ENCODE measurements around the gene ORM2.

Gene ORM2

GRCh38 chr9:114334490-114334889 is 4.8 kb downstream of the ORM2 start:
- no peak overlapping the region for H3K4me2 ChIP-seq (ENCODE audit: low read length)
- H3K9ac ChIP-seq: no peak overlapping the region
- H3K36me3 ChIP-seq (ENCODE audit: control insufficient read depth, insufficient read depth, low read length): no peaks in the 10 kb centered on the region
- H3K4me3 ChIP-seq (ENCODE audit: low read depth, low read length): no peak overlapping the region
- no peak overlapping the region for H2AFZ ChIP-seq
- no peaks in the 10 kb centered on the region for H3K27me3 ChIP-seq (ENCODE audit: control insufficient read depth, insufficient read depth, low read length)
- TF ChIP-seq CTCF (IDR thresholded peaks at IDR 0.05): no peak
- no peaks in the 10 kb centered on the region for H3K79me2 ChIP-seq
- no peaks in the 10 kb centered on the region for H3K4me1 ChIP-seq
- H3K27ac ChIP-seq: no peak overlapping the region
- H3K9me3 ChIP-seq (ENCODE audit: control insufficient read depth, low read length): no peaks in the 10 kb centered on the region

- no peaks in the 10 kb centered on the region for H3K9me3 ChIP-seq (ENCODE audit: control insufficient read depth, low read length)
- no peaks in the 10 kb centered on the region for H3K79me2 ChIP-seq
- no peak overlapping the region for H3K9ac ChIP-seq
- TF ChIP-seq CTCF (IDR thresholded peaks at IDR 0.05): no peak
- H3K27ac ChIP-seq: no peak overlapping the region
- no peak overlapping the region for H2AFZ ChIP-seq
- H3K27me3 ChIP-seq (ENCODE audit: control insufficient read depth, insufficient read depth, low read length): no peaks in the 10 kb centered on the region
- no peak overlapping the region for H3K4me3 ChIP-seq (ENCODE audit: low read depth, low read length)
- no peaks in the 10 kb centered on the region for H3K4me1 ChIP-seq
- no peaks in the 10 kb centered on the region for H3K36me3 ChIP-seq (ENCODE audit: control insufficient read depth, insufficient read depth, low read length)
- no peak overlapping the region for H3K4me2 ChIP-seq (ENCODE audit: low read length)
Measured at GRCh38 chr9:114335745-114336144, 6.1 kb downstream of the ORM2 start.

GRCh38 chr9:114336157-114336556 is 6.5 kb downstream of the ORM2 start:
- no peaks in the 10 kb centered on the region for H3K27me3 ChIP-seq (ENCODE audit: control insufficient read depth, insufficient read depth, low read length)
- no peaks in the 10 kb centered on the region for H3K36me3 ChIP-seq (ENCODE audit: control insufficient read depth, insufficient read depth, low read length)
- H3K9me3 ChIP-seq (ENCODE audit: control insufficient read depth, low read length): no peaks in the 10 kb centered on the region
- no peaks in the 10 kb centered on the region for H3K4me1 ChIP-seq
- no peak overlapping the region for H3K4me2 ChIP-seq (ENCODE audit: low read length)
- H2AFZ ChIP-seq: no peak overlapping the region
- no peak overlapping the region for H3K27ac ChIP-seq
- no peaks in the 10 kb centered on the region for H3K79me2 ChIP-seq
- no peak overlapping the region for H3K4me3 ChIP-seq (ENCODE audit: low read depth, low read length)
- no peak overlapping the region for H3K9ac ChIP-seq
- no peak for TF ChIP-seq CTCF (IDR thresholded peaks at IDR 0.05)

- Histone ChIP-seq H2AFZ (no peak overlapping the region), H3K36me3 (ENCODE audit: control insufficient read depth, insufficient read depth, low read length) (no peaks in the 10 kb centered on the region), H3K79me2 (no peaks in the 10 kb centered on the region), H3K4me3 (ENCODE audit: low read depth, low read length) (no peak overlapping the region), H3K27ac (no peak overlapping the region), H3K9ac (no peak overlapping the region), H3K4me2 (ENCODE audit: low read length) (no peak overlapping the region), H3K4me1 (no peaks in the 10 kb centered on the region), H3K27me3 (ENCODE audit: control insufficient read depth, insufficient read depth, low read length) (no peaks in the 10 kb centered on the region), H3K9me3 (ENCODE audit: control insufficient read depth, low read length) (no peaks in the 10 kb centered on the region)
- TF ChIP-seq CTCF (IDR thresholded peaks at IDR 0.05): no peak
Measured at GRCh38 chr9:114336699-114337395, 7.2 kb downstream of the ORM2 start.

GRCh38 chr9:114338187-114338586 is 8.5 kb downstream of the ORM2 start:
- no peak overlapping the region for H3K27ac ChIP-seq
- H3K4me2 ChIP-seq (ENCODE audit: low read length): no peak overlapping the region
- no peaks in the 10 kb centered on the region for H3K79me2 ChIP-seq
- H3K36me3 ChIP-seq (ENCODE audit: control insufficient read depth, insufficient read depth, low read length): no peaks in the 10 kb centered on the region
- no peak for TF ChIP-seq CTCF (IDR thresholded peaks at IDR 0.05)
- no peak overlapping the region for H2AFZ ChIP-seq
- H3K4me1 ChIP-seq: no peaks in the 10 kb centered on the region
- H3K9ac ChIP-seq: no peak overlapping the region
- H3K27me3 ChIP-seq (ENCODE audit: control insufficient read depth, insufficient read depth, low read length): no peaks in the 10 kb centered on the region
- no peaks in the 10 kb centered on the region for H3K9me3 ChIP-seq (ENCODE audit: control insufficient read depth, low read length)
- H3K4me3 ChIP-seq (ENCODE audit: low read depth, low read length): no peak overlapping the region
